Loucy (cell line): Measurements from ENCODE around the gene TMEM94.

Experiments used
- H2AFZ ChIP-seq: fragments of 200-600 bp; sonication (generic); 2 replicates; pipeline ENCODE4 v1.6.0; 2016; ENCODE audit warnings: antibody characterized with exemption, mild to moderate bottlenecking, low read length, moderate library complexity
- H3F3A ChIP-seq: fragments of 200-600 bp; 2 replicates; pipeline ENCODE4 v1.6.0; 2016; ENCODE audit warnings: antibody characterized with exemption, low read depth, mild to moderate bottlenecking
- H3K27me3 ChIP-seq: fragments of 200-600 bp; sonication (generic); 2 replicates; pipeline ENCODE4 v1.6.1; 2014; ENCODE audit warnings: low read length, mild to moderate bottlenecking; ENCODE audit not compliant: insufficient read depth, poor library complexity, severe bottlenecking
- H3K36me3 ChIP-seq: fragments of 200-600 bp; sonication (generic); 2 replicates; pipeline ENCODE4 v1.6.1; 2016; ENCODE audit warnings: low read length; ENCODE audit not compliant: insufficient read depth
- H3K4me1 ChIP-seq: fragments of 200-600 bp; sonication (generic); 2 replicates; pipeline ENCODE4 v1.5.1; 2014; ENCODE audit warnings: low read length, mild to moderate bottlenecking; ENCODE audit not compliant: insufficient read depth, poor library complexity, severe bottlenecking
- H3K4me2 ChIP-seq: fragments of 200-600 bp; sonication (generic); 2 replicates; pipeline ENCODE4 v1.6.0; 2014; ENCODE audit warnings: antibody characterized with exemption, low read length, low read depth, mild to moderate bottlenecking; ENCODE audit not compliant: poor library complexity, severe bottlenecking
- H3K4me3 ChIP-seq: fragments of 200-600 bp; sonication (generic); 2 replicates; pipeline ENCODE4 v1.5.1; 2014; ENCODE audit warnings: low read length, mild to moderate bottlenecking, mixed read lengths; ENCODE audit not compliant: poor library complexity, severe bottlenecking
- H3K79me2 ChIP-seq: fragments of 200-600 bp; sonication (generic); 2 replicates; pipeline ENCODE4 v1.6.1; 2014; ENCODE audit warnings: low read length; ENCODE audit not compliant: insufficient read depth
- H3K9ac ChIP-seq: fragments of 200-600 bp; sonication (generic); 2 replicates; pipeline ENCODE4 v1.6.0; 2014; ENCODE audit warnings: mild to moderate bottlenecking, low read depth, low read length, moderate library complexity; ENCODE audit not compliant: poor library complexity, severe bottlenecking
- H3K9me2 ChIP-seq: fragments of 200-600 bp; sonication (generic); replicated peaks from 2 replicates; pipeline ENCODE4 v1.6.1; 2016; ENCODE audit warnings: low read depth, low read length, mixed read lengths
- H3K9me3 ChIP-seq: fragments of 200-600 bp; sonication (generic); 2 replicates; pipeline ENCODE4 v1.6.1; 2014; ENCODE audit warnings: mild to moderate bottlenecking, antibody characterized with exemption, low read length, low read depth; ENCODE audit not compliant: insufficient read depth
- H4K20me1 ChIP-seq: fragments of 200-600 bp; sonication (generic); 2 replicates; pipeline ENCODE4 v1.6.0; 2014; ENCODE audit warnings: antibody characterized with exemption, low read length, mild to moderate bottlenecking; ENCODE audit not compliant: insufficient read depth, poor library complexity, severe bottlenecking
- CTCF ChIP-seq: fragments of 200-600 bp; sonication (generic); conservative IDR thresholded peaks from 2 replicates; pipeline ENCODE4 v1.5.1; 2014; ENCODE audit warnings: mild to moderate bottlenecking, antibody characterized with exemption, low read length
- EZH2phosphoT487 ChIP-seq: fragments of 200-600 bp; IDR thresholded peaks from 2 replicates; pipeline ENCODE4 v1.6.1; 2018; ENCODE audit warnings: antibody characterized with exemption, mild to moderate bottlenecking, moderate library complexity, borderline replicate concordance

The TMEM94 gene

DNA sequence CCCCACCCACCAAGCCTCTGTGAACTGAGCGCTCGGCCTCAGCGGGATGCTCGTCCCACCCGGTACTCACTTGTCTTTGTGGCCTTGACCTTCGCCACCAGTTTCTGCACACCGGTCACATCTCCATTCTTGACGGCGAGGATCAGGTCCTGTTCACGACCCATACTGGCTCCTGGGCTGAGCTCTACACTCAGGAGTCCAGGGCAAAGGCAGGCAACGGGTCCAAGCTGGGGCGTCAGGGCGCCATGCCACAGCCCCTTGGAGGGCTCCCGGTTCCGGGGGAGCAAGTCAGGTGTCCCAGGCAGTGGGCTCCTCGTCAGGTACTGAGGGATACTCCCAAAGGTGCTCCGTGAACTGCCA is 57.2 kb downstream of the TMEM94 start:
- no peak overlapping the region for H3K9ac ChIP-seq

GRCh38 chr17:75514299-75514918 is 58.0 kb downstream of the TMEM94 start:
- Histone ChIP-seq H3K9me2 (no peaks in the 10 kb centered on the region), H3K9ac (peak overlapping the region; percentile 65), H4K20me1 (peaks cover 13% of the 10 kb centered on the region), H3K79me2 (peaks cover 8% of the 10 kb centered on the region; the same call in 1 of the 2 replicates), H2AFZ (0 out of 2 replicates have a peak overlapping the region, but pooled peaks have one; percentile 65), H3F3A (no peaks in the 10 kb centered on the region), H3K27me3 (no peaks in the 10 kb centered on the region), H3K9me3 (no peaks in the 10 kb centered on the region), H3K4me2 (peak overlapping the region; percentile 99), H3K36me3 (no peaks in the 10 kb centered on the region), H3K4me1 (peaks cover 36% of the 10 kb centered on the region), H3K4me3 (peak overlapping the region; percentile 84)
- TF ChIP-seq CTCF (no peak), EZH2phosphoT487 (no peak)

More for the DNA sequence above, 57.2 kb downstream of the TMEM94 start:
- H3K9me2 ChIP-seq = no peaks in the 10 kb centered on the region
- H3K36me3 ChIP-seq = no peaks in the 10 kb centered on the region
- TF ChIP-seq EZH2phosphoT487 (no peak), CTCF (no peak)
- peak overlapping the region; percentile 99 for H3K4me2 ChIP-seq
- H3K4me3 ChIP-seq = no peak overlapping the region
- H3K27me3 ChIP-seq = no peaks in the 10 kb centered on the region
- no peak overlapping the region for H2AFZ ChIP-seq
- H3F3A ChIP-seq = no peaks in the 10 kb centered on the region
- peaks cover 13% of the 10 kb centered on the region for H4K20me1 ChIP-seq
- peaks cover 8% of the 10 kb centered on the region; the same call in 1 of the 2 replicates for H3K79me2 ChIP-seq
- no peaks in the 10 kb centered on the region for H3K9me3 ChIP-seq
- peaks cover 32% of the 10 kb centered on the region for H3K4me1 ChIP-seq

- no peaks in the 10 kb centered on the region for H3K9me2 ChIP-seq
- peaks cover 36% of the 10 kb centered on the region for H3K4me1 ChIP-seq
- peak overlapping the region; percentile 84 for H3K4me3 ChIP-seq
- H2AFZ ChIP-seq = peak overlapping the region; percentile 65
- peak overlapping the region; percentile 65 for H3K9ac ChIP-seq
- H3K9me3 ChIP-seq = no peaks in the 10 kb centered on the region
- H3K4me2 ChIP-seq = peak overlapping the region; percentile 99
- no peaks in the 10 kb centered on the region for H3K36me3 ChIP-seq
- no peaks in the 10 kb centered on the region for H3K27me3 ChIP-seq
- peaks cover 8% of the 10 kb centered on the region; the same call in 1 of the 2 replicates for H3K79me2 ChIP-seq
- TF ChIP-seq EZH2phosphoT487 = no peak
- no peak for TF ChIP-seq CTCF
- H3F3A ChIP-seq = no peaks in the 10 kb centered on the region
- peaks cover 13% of the 10 kb centered on the region for H4K20me1 ChIP-seq
These were observed 58.6 kb downstream of the TMEM94 start for GRCh38 chr17:75514919-75515495.
